Measurements from ENCODE around the gene MLST8. TPM values are rescaled to one million over a fixed set of nuclear protein-coding genes. Genes with fewer than 3 reads are reported as not detected.

The MLST8 gene
- total RNA-seq, 4 donors from 2014 or later, result 9.3 to 32.8 (median 21.5) TPM

GRCh38 chr16:2214719-2214968 is 9.4 kb downstream of the MLST8 start, which contains the start of gene PGP:
Gene PGP (minus strand): TSS chr16:2214840. CDS start chr16:2214777, 63 bp downstream.
- peaks cover 0 to 12% of the 10 kb centered on the region in 2 donors for H3K4me1 ChIP-seq
- DNase-seq, result no peak
- H3K4me3 ChIP-seq, result peak within 1 kb of the TSS; percentile 65 to 74
- H3K36me3 ChIP-seq, result no peaks in the 10 kb centered on the region
- no peaks in the 10 kb centered on the region for H3K9me3 ChIP-seq
- TF ChIP-seq POLR2A (IDR thresholded peaks at IDR 0.05), result no peak
- TF ChIP-seq, protein P1, sequence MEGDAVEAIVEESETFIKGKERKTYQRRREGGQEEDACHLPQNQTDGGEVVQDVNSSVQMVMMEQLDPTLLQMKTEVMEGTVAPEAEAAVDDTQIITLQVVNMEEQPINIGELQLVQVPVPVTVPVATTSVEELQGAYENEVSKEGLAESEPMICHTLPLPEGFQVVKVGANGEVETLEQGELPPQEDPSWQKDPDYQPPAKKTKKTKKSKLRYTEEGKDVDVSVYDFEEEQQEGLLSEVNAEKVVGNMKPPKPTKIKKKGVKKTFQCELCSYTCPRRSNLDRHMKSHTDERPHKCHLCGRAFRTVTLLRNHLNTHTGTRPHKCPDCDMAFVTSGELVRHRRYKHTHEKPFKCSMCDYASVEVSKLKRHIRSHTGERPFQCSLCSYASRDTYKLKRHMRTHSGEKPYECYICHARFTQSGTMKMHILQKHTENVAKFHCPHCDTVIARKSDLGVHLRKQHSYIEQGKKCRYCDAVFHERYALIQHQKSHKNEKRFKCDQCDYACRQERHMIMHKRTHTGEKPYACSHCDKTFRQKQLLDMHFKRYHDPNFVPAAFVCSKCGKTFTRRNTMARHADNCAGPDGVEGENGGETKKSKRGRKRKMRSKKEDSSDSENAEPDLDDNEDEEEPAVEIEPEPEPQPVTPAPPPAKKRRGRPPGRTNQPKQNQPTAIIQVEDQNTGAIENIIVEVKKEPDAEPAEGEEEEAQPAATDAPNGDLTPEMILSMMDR (IDR thresholded peaks at IDR 0.05), result peak in 1 of 4 experiments; percentile 35
- intact Hi-C loops (cut with DNase I; ENCODE audit: low total_unique reads), result loop anchor here (10.0 kb wide), 1 partner anchor 60 kb away; the partner anchor contains the start of gene TRAF7
- H3K27me3 ChIP-seq, result no peaks in the 10 kb centered on the region
- peak within 1 kb of the TSS; percentile 88 to 95 for H3K27ac ChIP-seq

GRCh38 chr16:2216330-2216729 is 11.1 kb downstream of the MLST8 start:
- H3K36me3 ChIP-seq, result no peaks in the 10 kb centered on the region
- intact Hi-C loops (cut with DNase I; ENCODE audit: low total_unique reads), result loop anchor here (10.0 kb wide), 1 partner anchor 62 kb away; the partner anchor contains the start of gene TRAF7
- TF ChIP-seq POLR2A (IDR thresholded peaks at IDR 0.05), result no peak
- TF ChIP-seq, protein P1 (IDR thresholded peaks at IDR 0.05), result no peak
- no peak overlapping the region for H3K27ac ChIP-seq
- DNase-seq, result no peak
- H3K4me3 ChIP-seq, result no peak overlapping the region
- no peaks in the 10 kb centered on the region for H3K27me3 ChIP-seq
- H3K4me1 ChIP-seq, result peaks cover 0 to 12% of the 10 kb centered on the region in 2 donors
- H3K9me3 ChIP-seq, result no peaks in the 10 kb centered on the region

DNA sequence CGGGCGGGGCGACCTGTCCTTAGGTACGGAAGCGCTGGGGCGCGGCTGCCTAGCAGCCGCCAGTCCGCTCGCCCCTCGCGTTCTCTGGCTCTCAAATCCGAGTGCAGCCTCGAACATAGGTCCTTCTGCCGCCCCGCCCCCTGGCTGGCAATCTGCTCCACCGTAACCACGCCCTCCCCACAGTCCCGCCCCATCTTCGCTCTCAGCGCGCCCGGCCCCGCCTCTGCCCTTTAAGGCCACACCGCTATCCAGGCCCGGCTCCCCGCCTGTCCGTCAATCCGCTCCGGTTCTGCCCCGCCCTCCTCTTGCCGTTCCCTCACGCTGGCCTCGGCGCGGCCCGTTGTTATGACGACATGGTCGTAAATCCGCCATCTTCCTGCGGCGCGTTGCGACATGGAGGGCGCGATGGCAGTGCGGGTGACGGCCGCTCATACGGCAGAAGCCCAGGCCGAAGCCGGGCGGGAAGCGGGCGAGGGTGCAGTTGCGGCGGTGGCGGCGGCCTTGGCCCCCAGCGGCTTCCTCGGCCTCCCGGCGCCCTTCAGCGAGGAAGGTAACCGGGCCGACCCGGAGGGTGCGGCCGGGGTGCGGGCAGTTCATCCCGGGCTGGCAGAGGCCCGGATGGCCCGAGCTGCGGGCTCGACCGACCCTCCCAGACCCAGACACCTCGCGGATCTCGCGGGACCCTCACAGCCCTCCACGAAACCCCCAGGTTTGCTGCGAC is 18.1 kb downstream of the MLST8 start, which contains the start of gene E4F1:
E4F1 (plus strand) TSS at position 371 of the 721 bp plus-strand sequence; CDS start at position 394, 23 bp downstream.
- peak; percentile 67 to 89 for TF ChIP-seq POLR2A (IDR thresholded peaks at IDR 0.05)
- TF ChIP-seq, protein P1 (IDR thresholded peaks at IDR 0.05), result peak in 2 of 4 experiments; percentile 4 to 15
- DNase-seq, result peak; percentile 99
- H3K36me3 ChIP-seq, result no peaks in the 10 kb centered on the region
- intact Hi-C loops (cut with DNase I; ENCODE audit: low total_unique reads), result no loop called here
- H3K27ac ChIP-seq, result peak within 1 kb of the TSS; percentile 68 to 81
- H3K4me1 ChIP-seq, result peaks cover 0 to 13% of the 10 kb centered on the region in 2 donors
- no peaks in the 10 kb centered on the region for H3K9me3 ChIP-seq
- H3K4me3 ChIP-seq, result peak within 1 kb of the TSS; percentile 52 to 54
- no peaks in the 10 kb centered on the region for H3K27me3 ChIP-seq

DNA sequence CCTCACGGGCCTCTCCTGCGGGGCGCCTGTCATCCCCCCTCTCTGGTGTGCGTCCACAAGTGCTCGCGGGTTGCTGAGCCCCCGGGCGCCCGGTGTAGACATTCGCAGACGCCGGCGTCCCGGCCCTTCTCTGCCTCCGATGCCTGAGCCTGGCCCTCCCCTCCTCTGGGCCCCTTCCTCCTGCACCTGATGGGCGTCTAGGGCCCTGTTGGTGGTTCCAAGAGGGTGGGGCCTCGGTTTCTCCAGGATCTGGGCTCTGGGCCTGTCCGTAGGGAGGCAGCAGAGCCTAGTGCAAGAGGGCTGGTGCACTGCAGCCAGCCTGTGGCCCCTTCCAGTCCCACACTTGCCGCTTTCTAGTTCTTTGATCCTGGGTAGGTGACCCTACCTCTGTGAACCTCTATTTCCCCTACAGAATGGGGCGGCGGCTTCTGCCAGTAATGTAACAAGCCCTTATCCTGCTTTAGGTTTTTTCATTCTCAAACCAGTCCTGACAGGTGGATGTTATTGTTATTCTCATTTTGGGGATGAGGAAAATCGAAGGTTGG is 18.8 kb downstream of the MLST8 start:
- no peaks in the 10 kb centered on the region for H3K27me3 ChIP-seq
- intact Hi-C loops (cut with DNase I; ENCODE audit: low total_unique reads), result no loop called here
- peak overlapping the region; percentile 66 to 68 for H3K27ac ChIP-seq
- H3K36me3 ChIP-seq, result no peaks in the 10 kb centered on the region
- peak overlapping the region; percentile 52 to 54 for H3K4me3 ChIP-seq
- DNase-seq, result peak in 1 of 2 donors; percentile 51
- H3K9me3 ChIP-seq, result no peaks in the 10 kb centered on the region
- peaks cover 0 to 13% of the 10 kb centered on the region in 2 donors for H3K4me1 ChIP-seq
- no peak for TF ChIP-seq POLR2A (IDR thresholded peaks at IDR 0.05)
- TF ChIP-seq, protein P1 (IDR thresholded peaks at IDR 0.05), result no peak

DNA sequence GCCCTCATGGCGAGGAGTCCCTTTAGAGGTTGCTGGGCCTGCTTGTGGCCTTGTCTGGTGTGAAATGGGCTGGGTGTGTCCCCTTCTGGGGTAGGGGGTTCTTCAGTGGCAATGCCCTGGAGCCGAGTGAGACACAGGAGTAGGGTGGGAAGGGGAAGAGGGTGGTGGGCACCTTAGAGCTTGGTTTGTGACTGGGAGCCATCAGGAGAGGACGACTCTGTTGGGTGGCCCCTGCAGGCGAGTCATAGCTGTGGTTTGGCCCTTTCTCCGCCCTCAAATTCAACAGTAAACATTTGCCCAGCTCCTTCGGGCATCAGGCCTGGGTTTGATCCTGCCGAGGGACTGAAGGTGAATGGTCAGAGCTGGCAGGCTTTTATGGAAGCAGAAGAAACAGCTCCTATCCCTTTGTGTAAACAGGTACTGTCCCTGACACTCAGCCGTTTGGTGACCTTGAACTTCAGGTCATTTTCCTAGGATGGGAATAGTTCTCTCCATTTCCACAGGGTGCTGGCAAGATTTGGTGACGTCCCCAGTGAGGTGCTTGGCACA is 21.1 kb downstream of the MLST8 start:
- no peak overlapping the region for H3K27ac ChIP-seq
- H3K36me3 ChIP-seq, result no peaks in the 10 kb centered on the region
- TF ChIP-seq, protein P1 (IDR thresholded peaks at IDR 0.05), result no peak
- no peak for TF ChIP-seq POLR2A (IDR thresholded peaks at IDR 0.05)
- no peak overlapping the region for H3K4me3 ChIP-seq
- peaks cover 0 to 13% of the 10 kb centered on the region in 2 donors for H3K4me1 ChIP-seq
- intact Hi-C loops (cut with DNase I; ENCODE audit: low total_unique reads), result no loop called here
- no peaks in the 10 kb centered on the region for H3K27me3 ChIP-seq
- H3K9me3 ChIP-seq, result no peaks in the 10 kb centered on the region
- no peak for DNase-seq

Data from uterus (tissue), 4 donors.